Tibial nerve (tissue), 3 donors: ENCODE results near the gene BAD.
A peak's percentile ranks its signal among the peaks of the same experiment; 100 is the strongest.

Source experiments
- CTCF ChIP-seq, 5 experiments: fragments of 200-600 bp in 3 of 5; fragments of 450-650 bp in 2 of 5; sonication (generic) in 3 of 5; IDR thresholded peaks; one replicate each; pipeline ENCODE4 v1.5.1; 2016 to 2019; ENCODE audit warnings: antibody characterized with exemption in 5 of 5, mild to moderate bottlenecking in 3 of 5, moderate library complexity in 2 of 5
- POLR2A ChIP-seq, 2 donors: fragments of 450-650 bp; IDR thresholded peaks; one replicate each; pipeline ENCODE4 v1.6.1; 2017; ENCODE audit warnings: antibody characterized with exemption in 2 of 2, mild to moderate bottlenecking in 2 of 2, moderate library complexity in 2 of 2

- TF ChIP-seq CTCF (IDR thresholded peaks at IDR 0.05) (peak in 2 of 5 experiments; percentile 14 to 16), POLR2A (IDR thresholded peaks at IDR 0.05) (no peak)
Observed at GRCh38 chr11:64305691-64306562, 21.5 kb upstream of the BAD start.
